Hepatocyte (in vitro differentiated cells): Measurements from ENCODE around the gene EXD3. TPM values are rescaled to one million over a fixed set of nuclear protein-coding genes. Genes with fewer than 3 reads are reported as not detected.

ENCODE experiments used
- DNase-seq: peaks from one replicate; pipeline ENCODE4 v3.0.0-alpha.2; 2016; ENCODE audit warnings: low spot score
- H2AFZ ChIP-seq: fragments of 200-600 bp; sonication (generic); 2 replicates; pipeline ENCODE4 v1.6.0; 2016; ENCODE audit warnings: antibody characterized with exemption, mild to moderate bottlenecking
- H3K27ac ChIP-seq: fragments of 200-600 bp; sonication (generic); 2 replicates; pipeline ENCODE4 v1.5.1; 2016; ENCODE audit warnings: mild to moderate bottlenecking
- H3K27me3 ChIP-seq: fragments of 200-600 bp; sonication (generic); 2 replicates; pipeline ENCODE4 v1.6.1; 2016
- H3K36me3 ChIP-seq: fragments of 200-600 bp; sonication (generic); replicated peaks from 2 replicates; pipeline ENCODE4 v1.5.1; 2016; ENCODE audit warnings: low read depth; ENCODE audit not compliant: insufficient read depth
- H3K4me1 ChIP-seq: fragments of 200-600 bp; sonication (generic); 2 replicates; pipeline ENCODE4 v1.5.1; 2016; ENCODE audit warnings: mild to moderate bottlenecking, moderate library complexity; ENCODE audit not compliant: insufficient read depth
- H3K4me2 ChIP-seq: fragments of 200-600 bp; sonication (generic); 2 replicates; pipeline ENCODE4 v1.6.0; 2016
- H3K4me3 ChIP-seq: fragments of 200-600 bp; sonication (generic); 2 replicates; pipeline ENCODE4 v1.5.1; 2016; ENCODE audit warnings: mild to moderate bottlenecking
- H3K79me2 ChIP-seq: fragments of 200-600 bp; sonication (generic); 2 replicates; pipeline ENCODE4 v1.6.0; 2017; ENCODE audit warnings: mild to moderate bottlenecking
- H3K9me2 ChIP-seq: fragments of 200-600 bp; sonication (generic); replicated peaks from 2 replicates; pipeline ENCODE4 v1.6.0; 2017; ENCODE audit warnings: mild to moderate bottlenecking; ENCODE audit not compliant: insufficient read depth
- H3K9me3 ChIP-seq: fragments of 200-600 bp; sonication (generic); 2 replicates; pipeline ENCODE4 v1.5.1; 2016; ENCODE audit warnings: low read depth, mild to moderate bottlenecking
- H4K20me1 ChIP-seq: fragments of 200-600 bp; sonication (generic); 2 replicates; pipeline ENCODE4 v1.6.0; 2016; ENCODE audit warnings: mild to moderate bottlenecking; ENCODE audit not compliant: insufficient read depth, poor library complexity, severe bottlenecking
- EZH2 ChIP-seq: fragments of 200-600 bp; sonication (generic); IDR thresholded peaks from 2 replicates; pipeline ENCODE4 v1.6.1; 2016; ENCODE audit warnings: antibody characterized with exemption, mild to moderate bottlenecking, borderline replicate concordance
- EZH2phosphoT487 ChIP-seq: fragments of 200-600 bp; sonication (generic); IDR thresholded peaks from one replicate; pipeline ENCODE4 v1.6.1; 2018; ENCODE audit warnings: antibody characterized with exemption, mild to moderate bottlenecking, low read depth, moderate library complexity; ENCODE audit not compliant: unreplicated experiment, severe bottlenecking
- WGBS: methylation state at CpG from one replicate; pipeline ENCODE4 v1.1.6; 2016; ENCODE audit warnings: low lambda C conversion rate; ENCODE audit errors: missing lambda C conversion rate; 5-methylcytosine and 5-hydroxymethylcytosine counted together
- polyA plus RNA-seq: library from polyadenylated mRNA; unstranded; fragments of >200 nt; fragmentation: Nextera tagmentation; extraction: Ambion mirVana; gene quantifications from 2 replicates; pipeline ENCODE4 v1.2.1, GENCODE V29; 2016
- total RNA-seq: library from RNA; depleted of rRNA; stranded (reverse); fragments of >200 nt; gene quantifications from 2 replicates; pipeline ENCODE4 v1.2.3, GENCODE V29; 2014
- TF ChIP-seq, protein P1 (sequence below): fragments of 200-600 bp; sonication (generic); IDR thresholded peaks from 2 replicates; pipeline ENCODE4 v1.5.1; 2016; ENCODE audit warnings: antibody characterized with exemption, mild to moderate bottlenecking; ENCODE audit not compliant: poor library complexity

The EXD3 gene
- total and polyA plus RNA-seq, 2 experiments from 2014 or later = 11.8 to 21.6 TPM

DNA sequence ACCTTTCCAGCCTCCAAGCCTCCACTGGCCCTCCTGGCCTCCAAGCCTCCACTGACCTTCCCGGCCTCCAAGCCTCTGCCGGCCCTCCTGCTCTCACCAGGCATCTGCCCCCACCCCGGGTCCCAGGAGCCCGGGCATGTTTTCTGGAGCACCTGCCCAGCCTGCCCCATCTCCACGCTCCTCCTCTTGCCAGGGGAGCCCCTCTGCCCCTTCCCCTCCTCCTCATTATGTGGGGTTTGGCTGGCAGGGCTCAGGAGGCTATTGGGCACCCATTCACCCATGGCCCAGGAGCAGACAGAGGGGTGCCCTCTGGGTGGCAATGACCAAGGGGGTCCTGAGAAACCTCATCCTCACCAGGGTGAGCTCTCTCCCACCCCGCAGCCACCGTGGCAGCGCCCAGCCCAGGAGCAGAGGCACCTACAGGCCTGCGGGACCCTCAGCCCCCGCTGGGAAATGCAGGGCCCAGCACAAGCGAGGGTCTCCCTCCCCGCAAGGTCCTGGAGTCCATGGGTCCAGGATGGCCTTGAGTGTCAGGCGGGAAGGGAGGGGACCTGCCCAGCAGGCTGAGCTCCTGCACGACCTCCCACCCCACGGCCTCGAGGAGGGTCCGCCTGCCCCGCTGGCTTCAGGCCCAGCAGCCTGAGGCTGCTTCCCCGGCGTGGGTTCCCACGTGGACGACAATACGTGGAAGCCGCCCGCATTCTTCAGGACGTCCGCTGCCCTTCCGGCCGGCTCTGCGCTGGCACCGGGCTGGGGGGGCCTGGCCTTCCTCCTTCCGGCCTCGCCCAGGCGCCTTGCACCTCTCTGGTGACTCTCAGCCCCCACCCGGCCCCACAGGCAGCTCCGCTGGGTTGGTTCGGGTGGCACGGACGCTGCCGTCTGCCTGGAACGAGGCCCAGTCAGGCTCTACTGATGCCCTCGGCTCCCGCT, 69.5 kb downstream of the EXD3 start:
- H3K9me3 ChIP-seq = no peaks in the 10 kb centered on the region
- no peaks in the 10 kb centered on the region for H3K9me2 ChIP-seq
- H3K4me1 ChIP-seq = no peaks in the 10 kb centered on the region
- H3K4me2 ChIP-seq = no peak overlapping the region
- no peak overlapping the region for H3K4me3 ChIP-seq
- no peak overlapping the region for H2AFZ ChIP-seq
- no peaks in the 10 kb centered on the region for H3K36me3 ChIP-seq
- WGBS = 98% methylated on average over 38 of the region's 43 CpGs
- H4K20me1 ChIP-seq = no peaks in the 10 kb centered on the region
- H3K27me3 ChIP-seq = no peaks in the 10 kb centered on the region
- no peaks in the 10 kb centered on the region for H3K79me2 ChIP-seq
- DNase-seq = no peak
- TF ChIP-seq EZH2 = no peak
- TF ChIP-seq EZH2phosphoT487 = no peak
- TF ChIP-seq, protein P1, sequence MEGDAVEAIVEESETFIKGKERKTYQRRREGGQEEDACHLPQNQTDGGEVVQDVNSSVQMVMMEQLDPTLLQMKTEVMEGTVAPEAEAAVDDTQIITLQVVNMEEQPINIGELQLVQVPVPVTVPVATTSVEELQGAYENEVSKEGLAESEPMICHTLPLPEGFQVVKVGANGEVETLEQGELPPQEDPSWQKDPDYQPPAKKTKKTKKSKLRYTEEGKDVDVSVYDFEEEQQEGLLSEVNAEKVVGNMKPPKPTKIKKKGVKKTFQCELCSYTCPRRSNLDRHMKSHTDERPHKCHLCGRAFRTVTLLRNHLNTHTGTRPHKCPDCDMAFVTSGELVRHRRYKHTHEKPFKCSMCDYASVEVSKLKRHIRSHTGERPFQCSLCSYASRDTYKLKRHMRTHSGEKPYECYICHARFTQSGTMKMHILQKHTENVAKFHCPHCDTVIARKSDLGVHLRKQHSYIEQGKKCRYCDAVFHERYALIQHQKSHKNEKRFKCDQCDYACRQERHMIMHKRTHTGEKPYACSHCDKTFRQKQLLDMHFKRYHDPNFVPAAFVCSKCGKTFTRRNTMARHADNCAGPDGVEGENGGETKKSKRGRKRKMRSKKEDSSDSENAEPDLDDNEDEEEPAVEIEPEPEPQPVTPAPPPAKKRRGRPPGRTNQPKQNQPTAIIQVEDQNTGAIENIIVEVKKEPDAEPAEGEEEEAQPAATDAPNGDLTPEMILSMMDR = no peak
- no peak overlapping the region for H3K27ac ChIP-seq

DNA sequence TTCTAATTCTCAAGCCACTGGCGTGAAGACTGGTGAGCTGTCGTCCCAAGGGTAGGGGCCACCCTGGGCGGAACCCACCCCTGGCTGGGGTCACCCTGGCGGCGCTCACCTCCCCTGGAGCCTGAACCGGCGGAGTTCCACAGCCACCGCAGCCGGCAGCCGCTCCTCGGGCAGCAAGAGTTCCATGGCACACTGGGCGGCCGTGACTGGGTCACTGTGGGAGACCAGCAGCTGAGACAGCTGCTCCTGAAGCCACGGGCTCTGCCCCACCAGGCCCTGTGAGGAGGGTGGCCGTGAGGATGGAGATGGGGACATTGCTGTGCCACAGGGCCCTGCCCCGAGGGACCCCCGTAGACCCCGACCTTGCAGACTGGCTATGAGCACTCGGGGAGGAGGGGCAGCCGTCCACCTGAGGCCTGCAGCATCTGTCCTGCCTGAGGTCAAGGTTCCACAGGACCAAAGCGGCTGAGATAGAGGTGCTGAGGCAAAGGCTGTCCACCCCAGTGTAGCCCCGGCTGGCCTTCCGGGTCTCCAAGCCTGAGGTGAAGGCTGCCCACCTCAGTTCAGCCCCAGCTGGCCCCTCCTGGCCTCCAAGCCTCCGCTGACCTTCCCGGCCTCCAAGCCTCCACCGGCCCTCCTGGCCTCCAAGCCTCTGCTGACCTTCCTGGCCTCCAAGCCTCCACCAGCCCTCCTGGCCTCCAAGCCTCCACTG, 70.3 kb downstream of the EXD3 start:
- no peak for DNase-seq
- H3K9me2 ChIP-seq = no peaks in the 10 kb centered on the region
- H3K4me3 ChIP-seq = no peak overlapping the region
- no peak overlapping the region for H3K4me2 ChIP-seq
- no peaks in the 10 kb centered on the region for H3K79me2 ChIP-seq
- no peaks in the 10 kb centered on the region for H3K4me1 ChIP-seq
- TF ChIP-seq, protein P1 = no peak
- TF ChIP-seq EZH2 (no peak), EZH2phosphoT487 (no peak)
- no peaks in the 10 kb centered on the region for H3K9me3 ChIP-seq
- no peaks in the 10 kb centered on the region for H3K27me3 ChIP-seq
- WGBS = 95% methylated on average over 26 of the region's 26 CpGs
- H4K20me1 ChIP-seq = no peaks in the 10 kb centered on the region
- H2AFZ ChIP-seq = no peak overlapping the region
- H3K36me3 ChIP-seq = no peaks in the 10 kb centered on the region
- H3K27ac ChIP-seq = no peak overlapping the region

DNA sequence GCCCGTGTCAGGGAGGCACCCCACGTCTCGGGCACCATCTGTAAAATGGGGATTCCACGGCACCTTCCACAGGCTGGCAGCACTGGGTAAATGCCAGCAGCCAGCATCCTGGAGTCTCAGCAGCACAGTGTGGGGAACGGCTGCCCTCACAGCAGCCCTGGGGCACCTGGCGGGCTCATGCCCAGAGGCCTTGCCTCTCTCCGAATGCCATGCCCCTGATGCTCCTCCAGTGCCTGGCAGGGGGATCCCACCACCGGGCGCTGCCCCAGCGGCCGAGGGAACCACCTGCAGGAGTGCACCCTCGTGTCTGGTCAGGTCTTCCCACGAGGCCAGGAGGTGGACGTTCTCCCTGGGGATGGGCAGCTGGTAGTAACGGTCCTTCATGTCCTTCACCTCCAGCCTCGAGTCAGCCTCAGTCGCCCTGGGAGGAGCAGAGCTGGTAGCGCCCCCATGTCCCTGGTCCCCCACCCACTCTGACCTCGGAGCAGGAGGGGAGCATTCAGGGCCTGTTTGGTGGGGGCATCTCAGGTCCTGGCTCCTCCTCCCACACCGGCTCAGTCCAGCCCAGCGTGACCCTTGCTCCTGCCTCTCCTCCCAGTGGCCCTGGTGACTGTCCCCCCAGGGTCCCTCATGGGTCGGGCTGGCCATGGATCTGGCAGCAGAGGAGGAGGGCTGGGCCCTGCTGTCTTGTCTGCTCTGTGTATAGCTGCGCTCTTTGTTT, 71.0 kb downstream of the EXD3 start:
- no peaks in the 10 kb centered on the region for H3K9me2 ChIP-seq
- no peak overlapping the region for H2AFZ ChIP-seq
- H3K27me3 ChIP-seq = no peaks in the 10 kb centered on the region
- H3K36me3 ChIP-seq = no peaks in the 10 kb centered on the region
- no peak overlapping the region for H3K27ac ChIP-seq
- 89% methylated on average over 23 of the region's 23 CpGs for WGBS
- H3K4me3 ChIP-seq = no peak overlapping the region
- H3K79me2 ChIP-seq = no peaks in the 10 kb centered on the region
- H3K9me3 ChIP-seq = no peaks in the 10 kb centered on the region
- no peak overlapping the region for H3K4me2 ChIP-seq
- no peaks in the 10 kb centered on the region for H3K4me1 ChIP-seq
- DNase-seq = no peak
- no peaks in the 10 kb centered on the region for H4K20me1 ChIP-seq
- TF ChIP-seq EZH2phosphoT487 = no peak
- TF ChIP-seq, protein P1 = no peak
- TF ChIP-seq EZH2 = no peak
